Karpas-422 (cell line): ENCODE results near the gene RCN2. TPM values are rescaled to one million over a fixed set of nuclear protein-coding genes. Genes with fewer than 3 reads are reported as not detected.
A peak's percentile ranks its signal among the peaks of the same experiment; 100 is the strongest.

ENCODE experiments used
- DNase-seq: peaks from one replicate; pipeline ENCODE4 v3.0.0-alpha.2; 2015
- H2AFZ ChIP-seq: fragments of 200-600 bp; sonication (generic); 2 replicates; pipeline ENCODE4 v1.6.1; 2014; ENCODE audit warnings: antibody characterized with exemption, low read length, mixed read lengths
- H3K27ac ChIP-seq: fragments of 200-600 bp; sonication (generic); 2 replicates; pipeline ENCODE4 v1.5.1; 2014; ENCODE audit warnings: mild to moderate bottlenecking, low read length, moderate library complexity
- H3K27me3 ChIP-seq: fragments of 200-600 bp; sonication (generic); 2 replicates; pipeline ENCODE4 v1.6.1; 2014; ENCODE audit warnings: low read length, mixed read lengths
- H3K36me3 ChIP-seq: fragments of 200-600 bp; sonication (generic); 2 replicates; pipeline ENCODE4 v1.6.1; 2014; ENCODE audit warnings: low read length, mixed read lengths; ENCODE audit not compliant: insufficient read depth
- H3K4me1 ChIP-seq: fragments of 200-600 bp; sonication (generic); 2 replicates; pipeline ENCODE4 v1.6.1; 2014; ENCODE audit warnings: mild to moderate bottlenecking, low read length, mixed read lengths
- H3K4me2 ChIP-seq: fragments of 200-600 bp; sonication (generic); 2 replicates; pipeline ENCODE4 v1.6.1; 2014; ENCODE audit warnings: low read length, low read depth, mild to moderate bottlenecking; ENCODE audit not compliant: poor library complexity, severe bottlenecking
- H3K4me3 ChIP-seq: fragments of 200-600 bp; sonication (generic); 2 replicates; pipeline ENCODE4 v1.5.1; 2014; ENCODE audit warnings: mild to moderate bottlenecking, antibody characterized with exemption, low read length, mixed read lengths
- H3K79me2 ChIP-seq: fragments of 200-600 bp; sonication (generic); 2 replicates; pipeline ENCODE4 v1.6.1; 2014; ENCODE audit warnings: mild to moderate bottlenecking, low read length, mixed read lengths
- H3K9ac ChIP-seq: fragments of 200-600 bp; sonication (generic); 2 replicates; pipeline ENCODE4 v1.6.0; 2014; ENCODE audit warnings: low read length
- H3K9me2 ChIP-seq: fragments of 200-600 bp; sonication (generic), shearing (Covaris generic); replicated peaks from 2 replicates; pipeline ENCODE4 v1.6.0; 2014; ENCODE audit warnings: mild to moderate bottlenecking, low read length, moderate library complexity; ENCODE audit not compliant: insufficient read depth
- H3K9me3 ChIP-seq: fragments of 300-700, 200-600 bp; sonication (generic); 2 replicates; pipeline ENCODE4 v1.6.1; 2014; ENCODE audit warnings: low read length, mixed read lengths
- H4K20me1 ChIP-seq: fragments of 200-600 bp; sonication (generic); 2 replicates; pipeline ENCODE4 v1.6.1; 2014; ENCODE audit warnings: mild to moderate bottlenecking, antibody characterized with exemption, low read length, low read depth; ENCODE audit not compliant: insufficient read depth
- total RNA-seq: library from RNA; depleted of rRNA; stranded (reverse); fragments of >200 nt; shearing (Covaris generic); gene quantifications from 2 replicates; pipeline ENCODE4 v1.2.3, GENCODE V29; 2014; ENCODE audit warnings: low replicate concordance

RCN2 gene
- total RNA-seq, 1 experiment from 2014 or later: 84.8 TPM

DNA sequence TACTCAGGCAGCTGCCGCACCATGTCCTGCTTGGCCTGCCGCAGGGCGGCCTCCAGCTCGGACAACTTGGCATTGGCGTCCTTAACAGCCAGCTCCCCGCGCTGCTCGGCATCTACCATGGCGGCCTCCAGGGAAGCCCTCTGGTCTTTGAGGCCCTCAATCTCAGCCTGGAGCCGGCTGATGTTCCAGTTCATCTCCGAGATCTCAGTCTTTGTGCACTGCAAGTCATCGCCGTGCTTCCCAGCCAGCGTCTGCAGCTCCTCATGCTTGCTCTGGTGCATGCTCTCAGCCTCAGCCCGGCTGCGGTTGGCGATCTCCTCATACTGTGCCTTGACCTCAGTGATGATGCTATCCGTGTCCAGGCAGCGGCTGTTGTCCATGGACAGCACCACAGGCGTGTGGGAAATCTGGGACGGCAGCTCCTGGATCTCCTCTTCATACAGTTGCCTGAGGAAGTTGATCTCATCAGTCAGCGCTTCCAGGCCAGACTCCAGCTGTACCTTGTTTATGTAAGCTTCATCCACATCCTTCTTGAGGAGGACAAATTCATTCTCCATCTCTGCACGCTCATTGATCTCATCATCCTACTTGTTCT, 47.9 kb downstream of the RCN2 start:
- DNase-seq: no peak
- Histone ChIP-seq H3K9me2 (no peaks in the 10 kb centered on the region), H3K27me3 (no peaks in the 10 kb centered on the region), H3K27ac (no peak overlapping the region), H4K20me1 (no peaks in the 10 kb centered on the region), H3K9ac (no peak overlapping the region), H2AFZ (no peak overlapping the region), H3K9me3 (no peaks in the 10 kb centered on the region), H3K4me3 (no peak overlapping the region), H3K4me2 (no peak overlapping the region), H3K36me3 (no peaks in the 10 kb centered on the region), H3K79me2 (no peaks in the 10 kb centered on the region), H3K4me1 (peaks cover 11% of the 10 kb centered on the region)

DNA sequence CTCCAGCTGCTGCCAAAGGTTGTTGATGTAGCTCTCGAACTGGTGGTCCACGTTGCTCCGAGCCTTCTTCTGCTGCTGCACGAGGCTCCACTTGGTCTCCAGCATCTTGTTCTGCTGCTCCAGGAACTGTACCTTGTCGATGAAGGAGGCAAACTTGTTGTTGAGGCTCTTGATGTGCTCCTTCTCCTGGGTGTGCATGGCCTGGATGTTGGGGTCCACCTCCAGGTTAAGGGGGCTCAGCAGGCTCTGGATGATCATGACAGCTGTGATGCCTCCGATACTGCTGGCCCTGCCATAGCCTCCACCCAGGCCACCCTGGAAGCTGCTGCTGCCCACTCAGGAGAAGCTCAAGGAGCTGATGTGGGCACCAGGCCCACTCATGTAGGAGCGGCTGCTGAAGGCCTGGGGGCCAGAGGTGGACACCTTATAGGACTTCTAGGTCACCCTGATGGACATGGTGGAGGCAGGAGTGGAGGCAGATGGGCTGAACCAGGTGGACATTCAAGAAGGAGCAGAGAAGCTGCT, 48.5 kb downstream of the RCN2 start:
- no peaks in the 10 kb centered on the region for H4K20me1 ChIP-seq
- no peak overlapping the region for H3K4me2 ChIP-seq
- no peak overlapping the region for H3K9ac ChIP-seq
- no peaks in the 10 kb centered on the region for H3K79me2 ChIP-seq
- no peak for DNase-seq
- no peak overlapping the region for H2AFZ ChIP-seq
- H3K36me3 ChIP-seq: no peaks in the 10 kb centered on the region
- no peak overlapping the region for H3K27ac ChIP-seq
- no peak overlapping the region for H3K4me3 ChIP-seq
- H3K27me3 ChIP-seq: no peaks in the 10 kb centered on the region
- H3K9me3 ChIP-seq: no peaks in the 10 kb centered on the region
- peaks cover 6% of the 10 kb centered on the region for H3K4me1 ChIP-seq
- H3K9me2 ChIP-seq: no peaks in the 10 kb centered on the region

DNA sequence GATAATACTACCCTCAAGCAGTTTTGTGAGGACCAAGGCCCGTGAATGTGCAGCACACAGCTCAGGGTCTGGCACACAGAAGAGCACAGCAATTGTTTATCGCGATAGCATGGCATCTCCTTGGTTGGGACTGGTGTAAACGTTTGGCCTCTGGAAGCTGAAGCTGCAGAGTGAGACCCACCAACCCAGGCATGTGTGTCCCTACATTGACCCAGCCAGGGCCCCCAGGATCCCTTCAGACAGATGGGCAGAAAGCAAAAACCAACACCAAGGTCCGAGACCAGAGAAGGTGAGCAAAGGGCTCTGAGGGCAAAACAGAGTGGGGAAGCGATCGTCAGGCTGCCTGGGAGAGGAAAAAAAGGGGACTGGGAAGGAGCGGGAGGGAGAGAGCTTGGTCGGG, 50.8 kb downstream of the RCN2 start:
- no peak overlapping the region for H2AFZ ChIP-seq
- no peak overlapping the region for H3K4me2 ChIP-seq
- no peaks in the 10 kb centered on the region for H3K9me3 ChIP-seq

GRCh38 chr15:76982756-76983155, 51.2 kb downstream of the RCN2 start:
- H3K4me1 ChIP-seq: peaks cover 13% of the 10 kb centered on the region
- H3K36me3 ChIP-seq: no peaks in the 10 kb centered on the region
- H3K27me3 ChIP-seq: no peaks in the 10 kb centered on the region
- H3K79me2 ChIP-seq: no peaks in the 10 kb centered on the region
- no peaks in the 10 kb centered on the region for H3K9me3 ChIP-seq
- H3K27ac ChIP-seq: no peak overlapping the region
- no peak overlapping the region for H3K4me2 ChIP-seq
- H3K4me3 ChIP-seq: no peak overlapping the region
- H4K20me1 ChIP-seq: no peaks in the 10 kb centered on the region
- no peak for DNase-seq
- no peaks in the 10 kb centered on the region for H3K9me2 ChIP-seq
- no peak overlapping the region for H2AFZ ChIP-seq
- H3K9ac ChIP-seq: no peak overlapping the region

More for the DNA sequence above, 50.8 kb downstream of the RCN2 start:
- no peaks in the 10 kb centered on the region for H3K27me3 ChIP-seq
- H3K4me1 ChIP-seq: peaks cover 13% of the 10 kb centered on the region
- H3K27ac ChIP-seq: no peak overlapping the region
- H3K79me2 ChIP-seq: no peaks in the 10 kb centered on the region
- H3K4me3 ChIP-seq: no peak overlapping the region
- no peak for DNase-seq
- no peaks in the 10 kb centered on the region for H3K9me2 ChIP-seq
- H3K9ac ChIP-seq: no peak overlapping the region
- no peaks in the 10 kb centered on the region for H4K20me1 ChIP-seq
- no peaks in the 10 kb centered on the region for H3K36me3 ChIP-seq

DNA sequence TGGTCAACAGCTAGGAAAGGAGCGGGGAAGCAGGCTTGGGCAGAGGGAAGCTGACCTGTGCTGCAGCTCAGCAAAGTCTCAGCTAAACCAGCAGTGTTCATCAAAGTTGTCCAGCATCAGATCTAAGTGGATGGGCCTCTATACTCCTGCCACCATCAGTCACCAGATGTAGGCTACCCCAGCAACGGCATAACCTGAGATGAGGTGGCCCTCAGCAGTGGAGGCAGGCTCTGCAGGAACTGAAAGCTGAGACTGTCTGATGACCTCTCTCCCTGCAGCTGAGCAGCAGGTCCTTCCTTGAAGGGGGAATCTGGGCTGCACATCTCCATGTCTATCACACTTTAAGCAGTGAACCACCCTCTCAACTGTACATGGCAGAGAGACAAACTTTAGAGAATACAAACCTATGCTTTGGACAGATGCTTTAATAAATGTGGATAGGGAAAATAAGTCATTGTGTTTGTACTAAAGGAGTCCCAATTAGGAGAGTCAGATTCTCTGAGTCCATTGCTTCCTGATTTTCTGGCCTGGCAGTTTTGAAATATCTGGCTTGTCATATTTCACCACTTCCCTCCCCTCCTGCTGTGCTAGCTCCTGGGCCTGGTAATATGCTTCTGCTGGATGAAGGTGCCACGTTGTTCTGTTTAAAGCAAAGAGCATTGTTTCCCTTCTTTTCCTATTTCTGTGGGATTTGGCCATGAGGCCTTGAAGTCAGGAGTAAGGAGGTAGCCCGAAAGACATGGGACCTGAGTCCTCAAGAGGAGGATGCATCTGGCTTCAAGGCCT, 52.2 kb downstream of the RCN2 start:
- Histone ChIP-seq H3K4me1 (peaks cover 23% of the 10 kb centered on the region), H4K20me1 (no peaks in the 10 kb centered on the region), H3K79me2 (no peaks in the 10 kb centered on the region), H3K9me3 (no peaks in the 10 kb centered on the region), H3K36me3 (no peaks in the 10 kb centered on the region), H3K27ac (no peak overlapping the region), H3K4me3 (no peak overlapping the region), H3K9me2 (no peaks in the 10 kb centered on the region), H3K27me3 (no peaks in the 10 kb centered on the region), H2AFZ (no peak overlapping the region), H3K9ac (no peak overlapping the region), H3K4me2 (no peak overlapping the region)
- DNase-seq: no peak

GRCh38 chr15:76986743-76987142, 55.2 kb downstream of the RCN2 start:
- no peak for DNase-seq
- no peaks in the 10 kb centered on the region for H3K36me3 ChIP-seq
- H3K4me2 ChIP-seq: no peak overlapping the region
- no peak overlapping the region for H3K4me3 ChIP-seq
- H4K20me1 ChIP-seq: no peaks in the 10 kb centered on the region
- no peak overlapping the region for H3K9ac ChIP-seq
- H3K27me3 ChIP-seq: no peaks in the 10 kb centered on the region
- no peaks in the 10 kb centered on the region for H3K9me3 ChIP-seq
- H3K79me2 ChIP-seq: no peaks in the 10 kb centered on the region
- no peaks in the 10 kb centered on the region for H3K9me2 ChIP-seq
- H3K27ac ChIP-seq: no peak overlapping the region
- H3K4me1 ChIP-seq: peaks cover 27% of the 10 kb centered on the region
- no peak overlapping the region for H2AFZ ChIP-seq

- Histone ChIP-seq H3K36me3 (no peaks in the 10 kb centered on the region), H3K4me1 (peaks cover 30% of the 10 kb centered on the region), H4K20me1 (no peaks in the 10 kb centered on the region), H3K4me3 (no peak overlapping the region), H3K79me2 (no peaks in the 10 kb centered on the region), H3K9me2 (no peaks in the 10 kb centered on the region), H2AFZ (no peak overlapping the region), H3K9me3 (no peaks in the 10 kb centered on the region), H3K27ac (no peak overlapping the region), H3K4me2 (no peak overlapping the region), H3K9ac (no peak overlapping the region), H3K27me3 (no peaks in the 10 kb centered on the region)
- no peak for DNase-seq
Measured at GRCh38 chr15:76987276-76987675, 55.7 kb downstream of the RCN2 start.

- Histone ChIP-seq H3K9me3 (no peaks in the 10 kb centered on the region), H3K27ac (no peak overlapping the region), H3K9ac (peak overlapping the region; percentile 9; the same call in 1 of the 2 replicates), H2AFZ (peak overlapping the region; percentile 93), H3K4me2 (peak overlapping the region; percentile 8), H3K9me2 (no peaks in the 10 kb centered on the region), H3K4me3 (no peak overlapping the region), H3K27me3 (no peaks in the 10 kb centered on the region), H3K36me3 (no peaks in the 10 kb centered on the region), H3K79me2 (no peaks in the 10 kb centered on the region), H3K4me1 (peaks cover 33% of the 10 kb centered on the region), H4K20me1 (no peaks in the 10 kb centered on the region)
- peak; percentile 56 for DNase-seq
Measured at GRCh38 chr15:76987896-76988860, 56.6 kb downstream of the RCN2 start.
